HepG2 (cell line): Measurements from ENCODE around the gene SERINC5. TPM values are rescaled to one million over a fixed set of nuclear protein-coding genes. Genes with fewer than 3 reads are reported as not detected.

Experiments used
- ATAC-seq: fragments of 200-7000 bp; cut with Tn5 transposase; 3 replicates; pipeline ENCODE4 v1.9.1; 2020; ENCODE audit warnings: mild to moderate bottlenecking, moderate library complexity
- BruUV-seq: library from RNA; stranded (reverse); fragments of 400-500 nt; replicated peaks from 2 replicates; lab custom pipeline; 2021; lab: Mats Ljungman, UMichigan
- CTCF ChIA-PET: fragments of 300-600 bp; formaldehyde crosslinking; extraction: SDS; loops from one replicate; lab custom pipeline; 2021; ENCODE audit warnings: low total read pairs, inconsistent platforms, low intra/inter-chr PET ratio; lab: Yijun Ruan, JAX
- POLR2A ChIA-PET: fragments of 350-600 bp; sonication (Branson Sonifier 250); formaldehyde crosslinking; loops from one replicate; lab custom pipeline; 2020; ENCODE audit warnings: antibody characterized with exemption, inconsistent platforms; lab: Yijun Ruan, JAX
- DNase-seq: peaks from one replicate; pipeline ENCODE4 v3.0.0-alpha.2; 2015; ENCODE audit warnings: low spot score
- FAIRE-seq: peaks from 3 replicates; lab custom pipeline; 2011; peaks lifted over from hg19 to GRCh38; lab: Jason Lieb, UNC
- H2AFZ ChIP-seq: one replicate; pipeline ENCODE4 v1.6.1; 2011; ENCODE audit warnings: low read length, inconsistent platforms
- H3K27ac ChIP-seq: fragments of 300-600 bp; 3 replicates; pipeline ENCODE4 v1.8.0; 2011; ENCODE audit warnings: mixed run types, mild to moderate bottlenecking, mixed read lengths, low read length, inconsistent platforms; ENCODE audit not compliant: insufficient read depth; ENCODE audit errors: extremely low read length
- H3K27me3 ChIP-seq, 2 experiments: fragments of 200-600 bp in 1 of 2; 2 replicates in 1 of 2; 3 replicates in 1 of 2; pipeline versions ENCODE4 v1.6.0 to v1.8.0; 2011; ENCODE audit warnings: low read length in 2 of 2, mild to moderate bottlenecking in 2 of 2, moderate library complexity in 2 of 2, inconsistent platforms in 1 of 2; ENCODE audit not compliant: insufficient read depth in 2 of 2, control insufficient read depth in 1 of 2
- H3K36me3 ChIP-seq, 2 experiments: fragments of 200-600 bp in 1 of 2; replicated peaks in 1 of 2; 2 replicates in 1 of 2; 3 replicates in 1 of 2; pipeline versions ENCODE4 v1.5.1 to v1.8.0; 2011; ENCODE audit warnings: low read length in 2 of 2, inconsistent platforms in 1 of 2; ENCODE audit not compliant: insufficient read depth in 2 of 2, control insufficient read depth in 1 of 2
- H3K4me1 ChIP-seq: 2 replicates; pipeline ENCODE4 v1.5.1; 2012; ENCODE audit warnings: low read length, inconsistent platforms; ENCODE audit not compliant: insufficient read depth
- H3K4me2 ChIP-seq: 2 replicates; pipeline ENCODE4 v1.6.0; 2011; ENCODE audit warnings: low read depth, low read length, inconsistent platforms
- H3K4me3 ChIP-seq, 3 experiments: fragments of 200-600 bp in 1 of 3; sonication (generic), shearing (Covaris generic) in 1 of 3; replicated peaks in 1 of 3; 2 replicates each; pipeline ENCODE4 v1.5.1; 2011 to 2016; ENCODE audit warnings: low read length in 3 of 3, inconsistent platforms in 2 of 3, low read depth in 2 of 3, mild to moderate bottlenecking in 2 of 3, control low read depth in 1 of 3, mixed read lengths in 1 of 3; ENCODE audit not compliant: insufficient read depth in 1 of 3
- H3K79me2 ChIP-seq: one replicate; pipeline ENCODE4 v1.6.1; 2011; ENCODE audit warnings: low read length, inconsistent platforms; ENCODE audit not compliant: insufficient read depth
- H3K9ac ChIP-seq: 2 replicates; pipeline ENCODE4 v1.6.0; 2011; ENCODE audit warnings: mild to moderate bottlenecking, low read depth, low read length, inconsistent platforms; ENCODE audit not compliant: insufficient read depth
- H3K9me3 ChIP-seq: 2 replicates; pipeline ENCODE4 v1.5.1; 2012; ENCODE audit warnings: mild to moderate bottlenecking, low read length
- H4K20me1 ChIP-seq: 2 replicates; pipeline ENCODE4 v1.6.0; 2011; ENCODE audit warnings: inconsistent platforms, mild to moderate bottlenecking, low read length, moderate library complexity; ENCODE audit not compliant: insufficient read depth
- CREM ChIP-seq, 2 experiments: sonication (generic) in 1 of 2; formaldehyde crosslinking in 1 of 2; IDR thresholded peaks; 2 replicates each; pipeline versions ENCODE4 v1.4.0 to v1.6.1; 2016 to 2020; ENCODE audit warnings: antibody characterized with exemption in 1 of 2, mild to moderate bottlenecking in 1 of 2, missing genetic modification reagents in 1 of 2
- DPF2 ChIP-seq: sonication (generic); formaldehyde crosslinking; IDR thresholded peaks from 2 replicates; pipeline ENCODE4 v1.4.0; 2020; ENCODE audit warnings: mild to moderate bottlenecking, low read depth, missing genetic modification reagents, borderline replicate concordance
- EP300 ChIP-seq, 3 experiments: sonication (generic) in 1 of 3; formaldehyde crosslinking in 1 of 3; IDR thresholded peaks; 2 replicates each; pipeline versions ENCODE4 v1.5.1 to v1.6.1; 2011 to 2020; ENCODE audit warnings: low read depth in 2 of 3, low read length in 2 of 3, borderline replicate concordance in 1 of 3, improper control_type of control experiment in 1 of 3, mild to moderate bottlenecking in 1 of 3, missing genetic modification reagents in 1 of 3, moderate library complexity in 1 of 3
- HIVEP1 ChIP-seq: sonication (generic); formaldehyde crosslinking; IDR thresholded peaks from 2 replicates; pipeline ENCODE4 v1.4.0; 2020; ENCODE audit warnings: mild to moderate bottlenecking, missing genetic modification reagents
- HNRNPK ChIP-seq: fragments of 200-400 bp; formaldehyde crosslinking; IDR thresholded peaks from 2 replicates; pipeline ENCODE4 v1.6.1; 2018; ENCODE audit warnings: low read length, low read depth, moderate library complexity, mild to moderate bottlenecking; ENCODE audit not compliant: poor library complexity, severe bottlenecking
- KAT8 ChIP-seq: IDR thresholded peaks from 2 replicates; pipeline ENCODE4 v1.6.1; 2016; ENCODE audit warnings: missing genetic modification reagents, missing compliant biosample characterization
- ZFP1 ChIP-seq: IDR thresholded peaks from 2 replicates; pipeline ENCODE4 v1.6.1; 2016
- ZNF383 ChIP-seq: sonication (generic); formaldehyde crosslinking; IDR thresholded peaks from 2 replicates; pipeline ENCODE4 v1.4.0; 2020; ENCODE audit warnings: missing genetic modification reagents, mild to moderate bottlenecking, borderline replicate concordance
- WGBS: methylation state at CpG from one replicate; pipeline ENCODE4 v1.1.6; 2017; ENCODE audit warnings: low lambda C conversion rate; 5-methylcytosine and 5-hydroxymethylcytosine counted together
- in situ Hi-C: cut with HindIII; loops from 2 replicates; pipeline ENCODE4 v1.10.0; 2017; ENCODE audit warnings: low pct_unique_long_range_greater_than_20kb; ENCODE audit not compliant: extremely low pct_ligation_motif_present
- intact Hi-C: fragments of 100-400 bp; cut with micrococcal nuclease; formaldehyde crosslinking; loops from one replicate; pipeline ENCODE4 v1.10.0; 2022; ENCODE audit not compliant: unreplicated experiment
- polyA plus RNA-seq, 8 experiments: library from polyadenylated mRNA; depleted of rRNA in 3 of 8; stranded (reverse) in 7 of 8; unstranded in 1 of 8; fragments of >200 nt; fragmentation: Illumina TruSeq in 4 of 8; extraction: Trizol in 4 of 8; gene quantifications; 2 replicates each; pipeline versions ENCODE4 v1.2.1 to v1.2.3, GENCODE V29; 2011 to 2016; ENCODE audit warnings: low read depth in 4 of 8, missing spikeins in 1 of 8, mixed read lengths in 1 of 8; ENCODE audit not compliant: insufficient read depth in 1 of 8
- total RNA-seq, 5 experiments: library from RNA; depleted of rRNA; stranded (reverse); fragments of >200 nt; fragmentation: Illumina TruSeq; extraction: Trizol; gene quantifications; 2 replicates each; pipeline ENCODE4 v1.2.3, GENCODE V29; 2016; ENCODE audit warnings: low read depth in 1 of 5
- TF ChIP-seq, protein P1 (sequence below): sonication (generic); formaldehyde crosslinking; IDR thresholded peaks from 2 replicates; pipeline ENCODE4 v1.8.1; 2022; ENCODE audit warnings: mild to moderate bottlenecking, missing genetic modification reagents
- TF ChIP-seq, protein P2 (sequence below): sonication (generic); formaldehyde crosslinking; IDR thresholded peaks from 2 replicates; pipeline ENCODE4 v1.4.0; 2020; ENCODE audit warnings: missing genetic modification reagents, borderline replicate concordance
- TF ChIP-seq, protein P3 (sequence below): sonication (generic); formaldehyde crosslinking; IDR thresholded peaks from 2 replicates; pipeline ENCODE4 v1.4.0; 2020; ENCODE audit warnings: missing genetic modification reagents, borderline replicate concordance

The SERINC5 gene
- total and polyA plus RNA-seq, 2 of the 13 experiments (the other 11 are each of a cell fraction or from before 2014, with no cell fraction given) = 17.3 to 22.8 TPM

DNA sequence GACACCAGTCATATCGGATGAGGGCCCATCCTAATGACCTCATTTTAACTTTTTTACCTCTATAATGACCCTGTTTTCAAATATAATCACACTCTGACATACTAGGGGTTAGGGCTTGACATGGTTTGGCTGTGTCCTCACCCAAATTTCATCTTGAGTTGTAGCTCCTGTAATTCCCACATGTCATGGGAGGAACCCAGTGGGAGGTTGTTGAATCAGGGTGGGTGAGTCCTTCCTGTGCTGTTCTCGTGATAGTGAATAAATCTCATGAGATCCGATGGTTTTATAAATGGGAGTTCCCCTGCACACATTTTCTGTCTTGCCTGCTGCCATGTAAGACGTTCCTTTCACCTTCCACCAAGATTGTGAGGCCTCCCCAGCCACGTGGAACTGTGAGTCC is 148.9 kb downstream of the SERINC5 start (continued):
- TF ChIP-seq, protein P1, sequence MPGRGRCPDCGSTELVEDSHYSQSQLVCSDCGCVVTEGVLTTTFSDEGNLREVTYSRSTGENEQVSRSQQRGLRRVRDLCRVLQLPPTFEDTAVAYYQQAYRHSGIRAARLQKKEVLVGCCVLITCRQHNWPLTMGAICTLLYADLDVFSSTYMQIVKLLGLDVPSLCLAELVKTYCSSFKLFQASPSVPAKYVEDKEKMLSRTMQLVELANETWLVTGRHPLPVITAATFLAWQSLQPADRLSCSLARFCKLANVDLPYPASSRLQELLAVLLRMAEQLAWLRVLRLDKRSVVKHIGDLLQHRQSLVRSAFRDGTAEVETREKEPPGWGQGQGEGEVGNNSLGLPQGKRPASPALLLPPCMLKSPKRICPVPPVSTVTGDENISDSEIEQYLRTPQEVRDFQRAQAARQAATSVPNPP (CRISPR knock-in tag) = no peak
- no peak for TF ChIP-seq ZFP1 (CRISPR knock-in tag)
- no peak for TF ChIP-seq HIVEP1 (CRISPR knock-in tag)
- TF ChIP-seq KAT8 (CRISPR knock-in tag) = no peak
- TF ChIP-seq ZNF383 (CRISPR knock-in tag) = no peak
- TF ChIP-seq HNRNPK = no peak
- TF ChIP-seq, all 625 proteins: peak for 0

DNA sequence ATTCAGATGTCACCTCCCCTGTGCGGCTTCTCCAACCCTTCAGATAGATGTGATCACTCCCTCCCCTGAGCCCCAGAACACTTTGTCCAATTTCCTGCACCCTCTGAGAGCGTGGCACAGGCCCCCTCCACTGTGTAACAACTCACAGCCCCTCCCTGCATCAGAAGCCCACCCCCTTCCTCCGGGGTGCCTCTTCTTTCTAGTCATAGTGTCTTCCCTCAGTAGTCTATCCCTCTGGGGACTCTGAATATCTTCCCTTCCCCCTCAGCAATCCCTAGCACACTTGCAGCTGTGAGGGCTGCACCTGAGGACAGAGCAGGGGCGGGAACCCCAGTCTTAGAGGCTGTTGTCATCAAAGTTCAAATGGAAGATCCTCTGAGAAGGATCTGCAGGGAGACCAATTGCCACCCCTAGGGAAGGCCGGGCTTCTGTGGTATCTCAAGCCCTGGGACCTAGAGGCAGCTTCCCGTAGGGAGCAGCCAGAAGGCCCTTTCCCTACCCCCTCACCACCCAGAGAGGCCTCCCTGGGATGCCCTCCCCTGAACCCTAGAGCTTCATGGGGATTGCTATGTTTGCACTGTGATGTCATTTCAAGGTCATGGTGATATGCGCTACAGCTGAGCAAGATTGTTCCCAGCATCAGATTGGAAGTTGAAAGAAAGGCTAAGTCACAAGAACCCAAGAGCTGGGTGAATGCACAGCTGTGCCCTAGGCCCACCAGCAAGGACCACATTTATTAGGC is 150.0 kb downstream of the SERINC5 start:
- DNase-seq (peak; percentile 88), FAIRE-seq (peak; percentile 84), ATAC-seq (peak; percentile 90)
- Histone ChIP-seq H3K79me2 (no peaks in the 10 kb centered on the region), H2AFZ (no peak overlapping the region), H3K4me2 (peak overlapping the region; percentile 53), H3K4me1 (peaks cover 45% of the 10 kb centered on the region), H3K27me3 (no peaks in the 10 kb centered on the region), H3K4me3 (peak overlapping the region in 1 of 3 experiments; percentile 17; a peak in 1 of 6 replicates), H3K9ac (peak overlapping the region; percentile 1; the same call in 1 of the 2 replicates), H3K36me3 (no peaks in the 10 kb centered on the region), H3K9me3 (no peaks in the 10 kb centered on the region), H3K27ac (peak overlapping the region; percentile 30), H4K20me1 (no peaks in the 10 kb centered on the region)
- intact Hi-C loops = no loop called here
- no TSS peak for BruUV-seq
- ChIA-PET POLR2A (interaction anchor here (0.8 to 1.5 kb wide), 13 partner anchors 10 to 151 kb away, joined by 3 to 13 read pairs (median 4); partner anchors contain the start of gene SERINC5), CTCF (no interaction called here)
- in situ Hi-C loops = no loop called here
- WGBS = 42% methylated on average over 7 of the region's 7 CpGs
- TF ChIP-seq DPF2 (CRISPR knock-in tag) = 0 out of 2 replicates have a peak, but pooled peaks have one; percentile 55
- TF ChIP-seq EP300 (IDR thresholded peaks at IDR 0.05; ENCODE audit: low read depth in 2 of 2, low read length in 2 of 2) = peak in 1 of 2 experiments; percentile 75; a peak in 2 of 4 replicates
- peak; percentile 70; the same call in 1 of the 2 replicates for TF ChIP-seq EP300 (CRISPR knock-in tag; IDR thresholded peaks at IDR 0.05; ENCODE audit: borderline replicate concordance)
- TF ChIP-seq, protein P2, sequence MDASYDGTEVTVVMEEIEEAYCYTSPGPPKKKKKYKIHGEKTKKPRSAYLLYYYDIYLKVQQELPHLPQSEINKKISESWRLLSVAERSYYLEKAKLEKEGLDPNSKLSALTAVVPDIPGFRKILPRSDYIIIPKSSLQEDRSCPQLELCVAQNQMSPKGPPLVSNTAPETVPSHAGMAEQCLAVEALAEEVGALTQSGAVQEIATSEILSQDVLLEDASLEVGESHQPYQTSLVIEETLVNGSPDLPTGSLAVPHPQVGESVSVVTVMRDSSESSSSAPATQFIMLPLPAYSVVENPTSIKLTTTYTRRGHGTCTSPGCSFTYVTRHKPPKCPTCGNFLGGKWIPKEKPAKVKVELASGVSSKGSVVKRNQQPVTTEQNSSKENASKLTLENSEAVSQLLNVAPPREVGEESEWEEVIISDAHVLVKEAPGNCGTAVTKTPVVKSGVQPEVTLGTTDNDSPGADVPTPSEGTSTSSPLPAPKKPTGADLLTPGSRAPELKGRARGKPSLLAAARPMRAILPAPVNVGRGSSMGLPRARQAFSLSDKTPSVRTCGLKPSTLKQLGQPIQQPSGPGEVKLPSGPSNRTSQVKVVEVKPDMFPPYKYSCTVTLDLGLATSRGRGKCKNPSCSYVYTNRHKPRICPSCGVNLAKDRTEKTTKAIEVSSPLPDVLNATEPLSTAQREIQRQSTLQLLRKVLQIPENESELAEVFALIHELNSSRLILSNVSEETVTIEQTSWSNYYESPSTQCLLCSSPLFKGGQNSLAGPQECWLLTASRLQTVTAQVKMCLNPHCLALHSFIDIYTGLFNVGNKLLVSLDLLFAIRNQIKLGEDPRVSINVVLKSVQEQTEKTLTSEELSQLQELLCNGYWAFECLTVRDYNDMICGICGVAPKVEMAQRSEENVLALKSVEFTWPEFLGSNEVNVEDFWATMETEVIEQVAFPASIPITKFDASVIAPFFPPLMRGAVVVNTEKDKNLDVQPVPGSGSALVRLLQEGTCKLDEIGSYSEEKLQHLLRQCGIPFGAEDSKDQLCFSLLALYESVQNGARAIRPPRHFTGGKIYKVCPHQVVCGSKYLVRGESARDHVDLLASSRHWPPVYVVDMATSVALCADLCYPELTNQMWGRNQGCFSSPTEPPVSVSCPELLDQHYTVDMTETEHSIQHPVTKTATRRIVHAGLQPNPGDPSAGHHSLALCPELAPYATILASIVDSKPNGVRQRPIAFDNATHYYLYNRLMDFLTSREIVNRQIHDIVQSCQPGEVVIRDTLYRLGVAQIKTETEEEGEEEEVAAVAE (CRISPR knock-in tag) = peak; percentile 65; the same call in 1 of the 2 replicates
- TF ChIP-seq, protein P3, sequence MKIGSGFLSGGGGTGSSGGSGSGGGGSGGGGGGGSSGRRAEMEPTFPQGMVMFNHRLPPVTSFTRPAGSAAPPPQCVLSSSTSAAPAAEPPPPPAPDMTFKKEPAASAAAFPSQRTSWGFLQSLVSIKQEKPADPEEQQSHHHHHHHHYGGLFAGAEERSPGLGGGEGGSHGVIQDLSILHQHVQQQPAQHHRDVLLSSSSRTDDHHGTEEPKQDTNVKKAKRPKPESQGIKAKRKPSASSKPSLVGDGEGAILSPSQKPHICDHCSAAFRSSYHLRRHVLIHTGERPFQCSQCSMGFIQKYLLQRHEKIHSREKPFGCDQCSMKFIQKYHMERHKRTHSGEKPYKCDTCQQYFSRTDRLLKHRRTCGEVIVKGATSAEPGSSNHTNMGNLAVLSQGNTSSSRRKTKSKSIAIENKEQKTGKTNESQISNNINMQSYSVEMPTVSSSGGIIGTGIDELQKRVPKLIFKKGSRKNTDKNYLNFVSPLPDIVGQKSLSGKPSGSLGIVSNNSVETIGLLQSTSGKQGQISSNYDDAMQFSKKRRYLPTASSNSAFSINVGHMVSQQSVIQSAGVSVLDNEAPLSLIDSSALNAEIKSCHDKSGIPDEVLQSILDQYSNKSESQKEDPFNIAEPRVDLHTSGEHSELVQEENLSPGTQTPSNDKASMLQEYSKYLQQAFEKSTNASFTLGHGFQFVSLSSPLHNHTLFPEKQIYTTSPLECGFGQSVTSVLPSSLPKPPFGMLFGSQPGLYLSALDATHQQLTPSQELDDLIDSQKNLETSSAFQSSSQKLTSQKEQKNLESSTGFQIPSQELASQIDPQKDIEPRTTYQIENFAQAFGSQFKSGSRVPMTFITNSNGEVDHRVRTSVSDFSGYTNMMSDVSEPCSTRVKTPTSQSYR (CRISPR knock-in tag) = peak; percentile 74
- peak; percentile 73; the same call in 1 of the 2 replicates for TF ChIP-seq CREM (IDR thresholded peaks at IDR 0.05)
- no peak for TF ChIP-seq CREM (CRISPR knock-in tag; IDR thresholded peaks at IDR 0.05)
